Endometrial microvascular endothelial cells (primary cell): Measurements from ENCODE around the gene CHN1. TPM values are rescaled to one million over a fixed set of nuclear protein-coding genes. Genes with fewer than 3 reads are reported as not detected.

Experiments used
- in situ Hi-C: cut with HindIII; loops from 2 replicates; pipeline ENCODE4 v1.10.0; 2017; ENCODE audit warnings: low sequenced_read_pairs, low pct_unique_long_range_greater_than_20kb; ENCODE audit errors: inconsistent ontology term
- total RNA-seq: library from RNA; depleted of rRNA; stranded (reverse); fragments of >200 nt; gene quantifications from one replicate; pipeline ENCODE4 v1.2.3, GENCODE V29; 2015; ENCODE audit errors: inconsistent ontology term

Gene CHN1
- total RNA-seq, 1 donor from 2014 or later, result 26.0 TPM

DNA sequence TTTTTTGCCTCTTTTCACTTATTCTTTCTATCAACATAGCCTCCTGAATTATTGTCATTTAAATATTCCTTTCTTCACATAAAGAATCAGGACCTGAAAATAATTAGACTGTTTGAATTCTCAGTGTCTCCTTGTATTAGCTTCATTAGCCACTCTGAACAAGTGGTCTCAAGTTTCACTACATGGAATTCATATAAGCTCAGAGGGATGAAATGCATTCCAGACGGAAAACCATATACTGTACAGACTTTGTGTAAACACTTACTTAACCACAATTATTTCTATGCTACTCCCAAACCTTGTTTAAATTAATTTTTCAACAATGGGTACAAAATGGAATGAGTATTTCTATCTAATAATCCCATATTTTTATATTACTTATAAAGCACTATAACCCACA lies 53.4 kb downstream of the CHN1 start:
- in situ Hi-C loops, result no loop called here

DNA sequence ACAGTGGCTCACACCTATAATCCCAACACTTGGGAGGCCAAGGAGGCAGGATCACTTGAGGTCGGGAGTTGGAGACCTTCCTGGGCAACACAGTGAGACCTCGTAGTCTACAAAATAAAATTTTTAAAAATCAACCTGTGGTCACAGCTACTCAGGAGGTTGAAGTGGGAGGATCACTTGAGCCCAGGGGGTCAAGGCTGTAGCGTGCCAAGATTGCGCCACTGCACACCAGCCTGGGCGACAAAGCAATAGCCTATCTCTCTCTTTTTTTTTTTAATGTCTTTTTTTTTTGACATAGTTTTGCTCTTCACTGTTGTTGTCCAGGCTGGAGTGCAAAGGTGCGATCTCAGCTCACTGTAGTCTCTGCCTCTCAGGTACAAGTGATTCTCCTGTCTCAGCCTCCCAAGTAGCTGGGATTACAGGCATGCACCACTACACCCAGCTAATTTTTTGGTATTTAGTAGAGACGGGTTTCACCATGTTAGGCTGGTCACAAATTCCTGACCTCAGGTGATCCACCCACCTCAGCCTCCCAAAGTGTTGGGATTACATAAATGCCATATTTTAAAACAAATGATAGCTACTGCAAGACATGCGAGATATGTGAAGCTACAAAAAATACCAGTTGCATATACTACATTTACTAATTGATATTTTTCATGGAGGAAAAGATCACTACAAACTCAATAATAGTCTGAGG lies 55.0 kb downstream of the CHN1 start:
- in situ Hi-C loops, result no loop called here

DNA sequence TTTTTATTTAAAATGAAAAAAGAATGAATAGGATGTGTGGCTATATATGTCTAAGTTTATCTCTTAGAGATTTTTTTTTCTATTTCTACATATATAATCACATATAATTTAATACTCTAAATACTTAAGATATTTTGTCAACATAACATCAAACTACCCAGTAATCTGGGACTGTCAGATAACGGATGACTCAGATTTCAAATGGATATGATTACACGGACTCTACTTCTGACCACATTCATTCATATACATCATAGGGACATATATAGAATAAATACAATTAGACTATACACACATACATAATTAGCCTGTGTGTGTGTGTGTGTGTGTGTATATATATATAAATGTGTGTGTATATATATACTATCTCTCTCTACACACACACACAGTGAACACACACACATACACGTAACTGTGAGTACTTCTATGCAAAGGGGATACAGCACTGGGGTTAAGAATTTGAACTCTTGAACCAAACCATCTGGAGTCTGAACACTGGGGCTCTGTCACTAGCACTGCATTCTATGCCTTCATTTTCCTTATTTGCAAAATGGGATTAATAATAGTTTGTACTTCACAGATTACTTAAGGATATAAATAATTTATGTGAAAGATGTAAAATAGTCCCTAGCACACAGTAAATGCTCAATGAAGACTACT lies 59.5 kb downstream of the CHN1 start:
- in situ Hi-C loops, result no loop called here

DNA sequence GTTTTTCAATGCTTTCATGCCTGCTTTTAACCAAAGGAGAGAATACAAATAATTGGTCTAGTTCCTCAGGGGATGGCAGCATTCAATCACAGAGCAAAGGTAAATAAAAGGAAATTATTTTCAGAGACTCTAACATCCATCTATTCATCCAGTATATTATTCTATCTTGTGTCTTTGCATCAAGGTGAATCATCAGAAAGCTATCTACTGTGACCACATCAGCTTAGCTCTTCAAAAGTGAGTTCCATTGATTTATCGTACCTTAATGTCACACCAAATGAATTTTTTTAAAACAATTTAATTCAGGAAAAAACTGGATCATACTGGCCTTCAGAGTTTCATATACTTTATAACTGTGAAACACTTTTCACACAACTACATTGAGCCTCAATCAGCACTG lies 66.1 kb downstream of the CHN1 start:
- in situ Hi-C loops, result no loop called here

DNA sequence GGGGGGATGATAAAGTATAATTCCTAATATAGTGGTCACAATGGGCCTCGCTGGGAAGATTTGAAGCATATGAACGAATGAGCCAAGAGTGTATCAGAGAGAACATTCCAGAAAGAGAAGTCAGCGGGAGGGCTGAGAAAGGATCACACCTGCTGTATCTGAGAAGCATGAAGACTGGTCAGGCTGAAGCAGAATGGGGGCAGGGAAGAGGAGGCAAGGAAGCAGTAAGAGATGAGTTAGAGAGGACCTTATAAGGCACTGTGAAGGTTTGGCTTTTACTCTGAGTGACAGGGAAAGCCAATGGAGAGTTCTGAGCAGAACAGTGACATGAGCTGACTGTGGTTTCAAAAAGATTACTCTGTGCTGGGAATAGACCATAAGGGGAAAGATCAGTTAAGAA lies 73.5 kb downstream of the CHN1 start:
- in situ Hi-C loops, result no loop called here

DNA sequence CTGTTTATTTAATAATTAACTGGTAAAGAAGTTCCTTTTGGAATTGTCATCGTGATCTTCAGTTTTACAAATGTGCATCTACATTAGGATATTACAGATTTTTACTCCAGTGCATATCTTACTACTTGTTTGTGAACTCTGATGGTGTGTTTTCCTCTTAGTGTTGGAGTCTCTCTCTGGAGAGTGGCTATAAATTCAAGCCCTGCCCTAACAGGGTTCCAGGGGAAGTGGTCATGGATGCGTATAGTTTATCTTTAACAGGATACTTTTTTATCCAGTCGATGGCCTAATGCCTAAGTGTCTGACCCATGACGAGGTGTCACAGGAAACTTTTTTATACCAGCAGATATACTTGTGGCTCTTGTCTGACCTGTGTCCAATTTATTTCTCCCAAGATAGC lies 75.4 kb downstream of the CHN1 start:
- in situ Hi-C loops, result no loop called here

DNA sequence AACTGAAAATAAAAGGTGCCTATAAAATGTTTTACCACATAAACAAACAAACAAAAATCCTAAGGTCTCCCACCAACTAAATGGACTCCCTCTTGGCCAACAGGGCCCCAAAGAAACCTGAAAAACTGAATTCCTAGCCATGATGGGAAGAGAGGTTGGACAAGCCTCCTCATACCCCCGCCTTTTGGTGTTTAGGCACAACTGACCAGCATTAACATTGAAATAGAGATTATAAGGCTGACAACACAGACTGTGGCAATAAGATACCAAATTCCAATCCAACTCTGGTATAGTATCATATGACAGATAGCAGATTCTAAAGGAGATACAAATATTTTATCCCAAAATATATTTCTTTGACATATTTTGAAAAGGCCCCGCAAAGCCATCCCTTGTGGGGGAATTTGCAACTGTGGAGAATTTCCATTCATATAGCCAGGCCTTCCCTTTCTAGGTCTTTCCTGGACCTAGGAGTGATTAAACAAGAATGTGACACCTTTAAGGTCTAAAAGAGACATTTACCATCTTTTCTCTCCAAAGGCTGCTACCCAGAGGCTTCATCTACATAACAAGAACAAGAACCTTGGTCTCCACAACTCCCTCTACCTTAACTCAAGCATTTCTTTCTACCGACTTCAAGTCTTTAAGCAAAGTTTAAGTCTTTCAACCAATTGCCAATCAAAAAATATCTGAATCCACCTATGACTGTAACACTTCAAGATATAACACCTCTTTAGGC lies 80.0 kb downstream of the CHN1 start:
- in situ Hi-C loops, result no loop called here

DNA sequence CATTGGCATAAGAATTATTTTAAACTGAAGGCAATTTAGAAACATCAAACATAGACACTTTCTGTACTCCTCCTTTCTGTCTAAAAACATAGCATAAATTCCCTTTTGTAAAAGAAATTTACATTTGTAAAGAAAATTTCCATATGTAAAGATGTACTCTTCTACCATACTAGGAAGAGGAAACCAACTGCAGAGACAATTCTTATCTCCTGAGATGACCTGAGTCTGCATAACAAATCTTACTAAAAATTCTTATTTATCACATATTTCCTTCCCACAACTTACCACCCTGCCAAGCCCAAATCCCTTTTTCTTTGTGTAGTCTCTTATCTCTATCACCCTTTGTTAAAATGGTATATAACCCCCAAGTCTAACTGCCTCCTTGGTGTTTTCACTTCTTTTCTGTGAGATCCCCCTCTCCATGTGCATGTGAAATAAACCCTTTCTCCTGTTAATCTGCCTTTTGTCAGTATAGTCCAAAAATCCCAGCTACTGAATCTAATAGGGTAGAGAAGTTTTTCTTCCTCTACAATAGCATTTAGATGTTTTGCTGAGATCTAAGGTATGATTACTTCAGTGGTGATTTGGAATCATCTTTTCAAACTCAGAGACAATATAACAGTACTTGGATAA lies 81.0 kb downstream of the CHN1 start:
- in situ Hi-C loops, result no loop called here

DNA sequence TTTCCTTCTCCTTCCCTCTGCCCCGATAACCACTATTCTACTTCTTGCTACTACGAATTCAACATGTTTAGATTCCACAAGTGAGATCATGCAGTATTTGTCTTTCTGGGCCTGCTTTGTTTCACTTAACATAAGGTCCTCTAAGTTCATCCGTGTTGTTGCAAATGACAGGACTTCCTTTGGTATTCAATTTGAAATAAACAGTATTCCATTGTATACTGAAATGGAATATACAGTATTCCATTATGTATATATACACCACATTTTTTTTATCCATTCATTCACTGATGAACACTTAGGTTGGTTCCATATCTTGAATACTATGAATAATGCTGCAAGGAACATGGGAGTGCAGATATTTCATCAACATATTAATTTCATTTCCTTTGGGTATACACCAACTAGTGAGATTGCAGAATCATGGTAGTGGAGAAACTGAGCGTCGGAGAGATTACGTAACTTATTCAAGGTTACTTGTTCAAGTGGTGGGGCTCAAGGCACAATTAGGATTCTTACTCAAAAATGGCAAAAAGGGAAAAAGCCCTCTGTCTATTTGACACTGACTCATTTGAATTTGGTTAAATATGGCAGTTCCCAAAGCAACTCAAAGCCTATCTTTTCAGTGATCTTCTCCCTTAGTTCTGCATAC lies 85.1 kb downstream of the CHN1 start:
- in situ Hi-C loops, result no loop called here

DNA sequence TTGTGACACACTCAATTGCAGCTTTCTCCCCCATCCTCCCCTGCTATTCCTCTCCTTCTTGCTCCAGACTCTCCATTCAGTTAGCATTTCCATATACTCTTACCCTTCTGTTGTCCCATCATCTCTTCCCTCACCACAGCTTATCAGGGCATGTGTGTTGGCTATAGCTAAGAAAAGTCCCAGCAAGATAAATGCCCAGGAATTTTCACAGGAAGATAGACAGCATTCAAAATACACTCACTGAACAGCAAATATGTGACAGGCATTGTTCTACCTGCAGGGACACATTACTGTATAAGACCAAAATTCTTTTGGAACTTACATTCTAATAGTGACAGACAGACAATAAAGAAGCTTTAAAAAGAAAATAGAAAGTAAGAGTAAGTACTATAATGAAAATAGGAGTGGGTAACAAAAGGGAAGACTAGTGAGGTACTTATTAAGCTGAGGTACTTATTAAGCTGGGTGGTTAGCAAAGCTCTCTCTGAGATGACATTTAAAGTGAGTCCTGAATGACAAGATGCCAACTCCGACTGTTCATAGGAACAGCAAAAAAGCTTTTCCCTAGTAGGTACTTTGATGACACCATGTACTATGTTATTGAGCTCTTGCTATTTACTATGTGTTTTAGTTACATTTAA lies 86.2 kb downstream of the CHN1 start:
- in situ Hi-C loops, result no loop called here

DNA sequence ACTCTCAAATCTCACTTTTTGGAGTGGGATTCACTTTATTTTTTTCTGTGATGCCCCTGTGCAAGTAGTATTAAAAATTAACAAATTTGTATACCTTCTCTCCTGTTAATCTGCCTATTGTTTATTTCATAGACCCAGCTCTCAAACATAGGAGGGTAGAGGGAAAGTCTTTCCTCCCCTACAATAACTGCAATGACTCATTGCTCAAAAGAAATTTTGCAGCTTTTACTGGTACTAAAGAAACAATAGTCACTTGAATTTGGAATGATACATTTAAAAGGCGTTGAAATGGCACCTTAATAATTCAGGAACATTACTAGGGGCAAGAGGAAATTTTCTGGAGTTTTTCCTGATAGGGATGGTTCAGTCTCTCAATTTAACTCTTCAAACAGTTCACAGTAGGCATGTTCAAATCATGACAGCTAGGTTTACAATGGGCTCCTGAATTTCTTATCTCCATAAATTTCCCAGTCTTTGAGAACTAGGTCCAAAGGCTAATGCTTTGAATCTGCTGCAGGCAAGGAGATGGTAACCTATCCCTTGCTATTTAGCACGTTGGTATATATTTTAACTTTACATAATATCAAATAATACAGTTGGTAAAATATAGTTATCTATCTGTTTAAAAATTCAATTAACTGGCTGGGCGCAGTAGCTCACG lies 88.8 kb downstream of the CHN1 start:
- in situ Hi-C loops, result no loop called here

DNA sequence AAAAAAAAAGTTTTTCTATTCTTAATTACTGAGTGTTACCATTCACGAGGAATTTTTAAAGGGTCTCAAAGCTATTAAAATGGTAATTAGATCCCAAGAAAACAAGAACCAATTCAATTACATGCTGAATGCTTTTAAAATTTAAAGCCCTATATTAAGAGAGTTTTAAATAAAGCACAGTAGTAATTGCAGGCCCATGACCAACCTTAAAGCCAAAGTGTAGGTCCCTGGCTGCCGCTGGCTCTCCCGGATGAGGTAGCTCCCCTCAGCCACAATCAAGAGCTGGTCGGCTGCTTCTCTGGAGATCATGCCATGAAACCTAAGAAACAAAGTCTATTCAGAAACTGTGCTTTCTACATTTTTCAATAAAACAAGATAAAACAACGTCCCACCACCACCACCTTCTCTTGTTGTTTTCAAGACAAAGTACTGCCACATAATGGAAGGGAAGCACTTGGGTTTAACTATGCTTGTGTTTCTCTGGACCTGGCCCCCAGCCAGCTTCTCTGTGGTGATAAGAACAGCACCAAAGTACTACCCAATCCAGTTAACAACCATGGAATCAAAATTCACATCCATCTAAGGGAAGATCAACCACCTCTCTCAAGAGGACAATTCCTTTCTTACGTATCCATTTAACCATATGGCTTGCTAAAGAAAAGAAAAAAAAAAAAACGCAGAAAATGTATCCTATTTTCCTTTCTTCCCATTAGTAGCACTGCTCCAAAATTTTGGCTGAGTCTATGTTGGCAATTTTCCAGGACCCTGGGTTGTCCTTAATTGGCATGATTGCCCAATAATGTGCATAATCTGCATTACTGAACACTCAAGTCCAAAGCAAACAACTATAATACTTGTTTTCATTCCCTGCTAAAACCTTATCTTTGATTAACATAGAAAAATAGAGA lies 90.1 kb downstream of the CHN1 start:
- in situ Hi-C loops, result no loop called here

DNA sequence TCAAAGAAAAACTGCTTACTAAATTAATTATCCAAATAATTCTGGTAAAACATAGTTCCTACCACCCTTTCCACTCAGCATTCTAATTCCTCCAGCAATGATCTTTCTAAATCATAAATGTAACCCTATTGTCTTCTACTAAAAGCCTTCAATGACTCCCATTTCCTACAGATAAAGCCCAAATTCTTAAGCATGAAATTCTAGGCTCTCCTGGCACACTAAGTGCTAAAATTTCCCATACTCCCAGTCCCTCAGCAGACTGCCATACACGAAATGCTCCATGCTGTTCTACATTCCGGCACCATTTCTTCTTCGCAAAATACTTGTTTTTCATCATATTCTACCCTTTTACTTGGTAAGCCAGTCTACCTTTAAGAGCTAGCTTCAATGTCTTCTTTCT lies 96.9 kb downstream of the CHN1 start:
- in situ Hi-C loops, result no loop called here

DNA sequence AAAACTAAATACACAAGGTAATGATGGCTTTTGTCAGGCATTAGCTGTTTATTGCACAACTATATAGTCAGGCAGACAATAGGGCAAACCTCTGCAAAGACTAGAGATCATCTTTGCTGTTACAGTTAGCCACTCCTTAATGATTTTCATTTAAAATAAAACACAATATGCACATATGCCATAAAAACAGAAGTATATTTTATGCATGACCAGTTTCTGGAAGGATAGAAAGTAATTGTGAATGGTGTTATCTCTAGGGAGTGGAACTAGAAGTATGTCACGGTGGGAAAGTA lies 102.0 kb downstream of the CHN1 start:
- in situ Hi-C loops, result no loop called here

DNA sequence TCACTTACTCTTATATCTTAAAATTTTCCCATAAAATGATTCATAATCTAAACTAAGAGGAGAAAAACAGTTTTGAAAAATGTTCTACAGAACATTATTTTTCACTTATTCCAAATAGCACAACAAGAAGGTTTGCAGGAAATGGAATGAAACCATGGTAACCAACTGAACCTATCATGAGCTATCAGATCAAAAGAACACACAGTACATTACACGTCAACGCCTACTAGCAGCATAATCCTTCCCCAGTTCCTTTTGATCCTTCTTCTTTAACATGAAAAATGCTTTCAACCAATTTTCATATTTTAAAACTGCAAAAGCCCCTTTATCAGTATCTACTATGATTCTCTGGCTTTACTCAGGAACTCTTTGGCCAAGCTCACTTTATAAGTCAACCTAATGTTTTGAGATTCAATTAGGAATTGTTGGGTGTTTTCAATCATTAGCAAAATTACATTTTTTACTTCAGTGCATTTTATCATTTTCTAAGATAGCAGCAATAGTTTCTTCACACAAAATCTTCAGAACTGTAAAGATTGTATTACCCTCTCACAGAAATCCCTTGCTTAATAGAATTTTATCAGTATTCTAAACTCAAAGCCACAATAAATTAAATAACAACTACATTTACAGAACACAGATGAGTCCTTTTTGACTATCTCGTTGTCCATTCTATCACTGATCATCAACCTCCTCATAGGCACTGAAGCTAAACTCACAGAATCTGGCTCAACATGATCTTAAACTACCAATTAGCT lies 102.5 kb downstream of the CHN1 start:
- in situ Hi-C loops, result no loop called here

DNA sequence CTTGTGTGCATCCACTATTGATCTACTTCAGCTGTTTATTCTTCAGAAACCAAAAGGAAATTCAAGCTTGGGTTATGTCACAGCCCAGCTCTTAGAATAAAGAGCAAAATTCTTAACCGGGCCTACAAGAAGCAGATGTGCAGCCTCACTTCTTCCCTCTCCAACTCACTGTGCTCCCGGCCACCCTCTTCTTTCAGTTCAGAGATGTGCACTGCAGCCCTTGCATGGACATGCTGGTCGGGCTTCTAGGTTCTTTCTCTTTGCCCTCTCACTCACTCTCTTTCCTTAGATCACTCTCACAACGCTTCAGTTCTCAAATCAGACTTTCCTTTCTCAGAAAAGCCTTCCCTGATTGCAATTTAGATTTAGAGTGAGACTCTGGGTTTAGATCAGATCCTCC lies 104.1 kb downstream of the CHN1 start:
- in situ Hi-C loops, result no loop called here

DNA sequence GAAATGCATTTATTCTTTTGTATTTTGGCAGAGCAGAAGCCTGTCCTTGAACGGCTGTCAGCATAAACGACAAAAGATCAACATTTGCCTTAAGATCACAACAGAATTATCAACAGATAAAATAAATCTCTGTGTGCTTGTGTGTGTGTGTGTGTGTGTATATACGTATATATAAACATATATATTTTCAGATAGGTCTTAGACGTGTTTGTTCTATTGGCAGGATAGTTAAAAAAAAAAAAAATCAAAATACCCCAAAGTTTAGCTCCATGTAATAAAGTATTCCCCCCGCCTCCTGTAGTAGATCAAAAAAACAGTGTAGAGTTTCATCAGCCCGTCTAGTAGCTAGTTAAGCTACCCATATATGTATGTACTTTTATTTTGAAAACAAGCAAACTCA lies 107.9 kb downstream of the CHN1 start:
- in situ Hi-C loops, result no loop called here
